HepG2 (cell line): ENCODE measurements around the gene ADRM1. TPM values are rescaled to one million over a fixed set of nuclear protein-coding genes. Genes with fewer than 3 reads are reported as not detected.

Experiments used
- ATAC-seq: fragments of 200-7000 bp; cut with Tn5 transposase; 3 replicates; pipeline ENCODE4 v1.9.1; 2020; ENCODE audit warnings: mild to moderate bottlenecking, moderate library complexity
- BruUV-seq: library from RNA; stranded (reverse); fragments of 400-500 nt; replicated peaks from 2 replicates; lab custom pipeline; 2021; lab: Mats Ljungman, UMichigan
- CTCF ChIA-PET: fragments of 300-600 bp; formaldehyde crosslinking; extraction: SDS; loops from one replicate; lab custom pipeline; 2021; ENCODE audit warnings: low total read pairs, inconsistent platforms, low intra/inter-chr PET ratio; lab: Yijun Ruan, JAX
- POLR2A ChIA-PET: fragments of 350-600 bp; sonication (Branson Sonifier 250); formaldehyde crosslinking; loops from one replicate; lab custom pipeline; 2020; ENCODE audit warnings: antibody characterized with exemption, inconsistent platforms; lab: Yijun Ruan, JAX
- DNase-seq: peaks from one replicate; pipeline ENCODE4 v3.0.0-alpha.2; 2015; ENCODE audit warnings: low spot score
- FAIRE-seq: peaks from 3 replicates; lab custom pipeline; 2011; peaks lifted over from hg19 to GRCh38; lab: Jason Lieb, UNC
- H2AFZ ChIP-seq: one replicate; pipeline ENCODE4 v1.6.1; 2011; ENCODE audit warnings: low read length, inconsistent platforms
- H3K27ac ChIP-seq: fragments of 300-600 bp; 3 replicates; pipeline ENCODE4 v1.8.0; 2011; ENCODE audit warnings: mixed run types, mild to moderate bottlenecking, mixed read lengths, low read length, inconsistent platforms; ENCODE audit not compliant: insufficient read depth; ENCODE audit errors: extremely low read length
- H3K27me3 ChIP-seq, 2 experiments: fragments of 200-600 bp in 1 of 2; 2 replicates in 1 of 2; 3 replicates in 1 of 2; pipeline versions ENCODE4 v1.6.0 to v1.8.0; 2011; ENCODE audit warnings: low read length in 2 of 2, mild to moderate bottlenecking in 2 of 2, moderate library complexity in 2 of 2, inconsistent platforms in 1 of 2; ENCODE audit not compliant: insufficient read depth in 2 of 2, control insufficient read depth in 1 of 2
- H3K36me3 ChIP-seq, 2 experiments: fragments of 200-600 bp in 1 of 2; replicated peaks in 1 of 2; 2 replicates in 1 of 2; 3 replicates in 1 of 2; pipeline versions ENCODE4 v1.5.1 to v1.8.0; 2011; ENCODE audit warnings: low read length in 2 of 2, inconsistent platforms in 1 of 2; ENCODE audit not compliant: insufficient read depth in 2 of 2, control insufficient read depth in 1 of 2
- H3K4me1 ChIP-seq: 2 replicates; pipeline ENCODE4 v1.5.1; 2012; ENCODE audit warnings: low read length, inconsistent platforms; ENCODE audit not compliant: insufficient read depth
- H3K4me2 ChIP-seq: 2 replicates; pipeline ENCODE4 v1.6.0; 2011; ENCODE audit warnings: low read depth, low read length, inconsistent platforms
- H3K4me3 ChIP-seq, 3 experiments: fragments of 200-600 bp in 1 of 3; sonication (generic), shearing (Covaris generic) in 1 of 3; replicated peaks in 1 of 3; 2 replicates each; pipeline ENCODE4 v1.5.1; 2011 to 2016; ENCODE audit warnings: low read length in 3 of 3, inconsistent platforms in 2 of 3, low read depth in 2 of 3, mild to moderate bottlenecking in 2 of 3, control low read depth in 1 of 3, mixed read lengths in 1 of 3; ENCODE audit not compliant: insufficient read depth in 1 of 3
- H3K79me2 ChIP-seq: one replicate; pipeline ENCODE4 v1.6.1; 2011; ENCODE audit warnings: low read length, inconsistent platforms; ENCODE audit not compliant: insufficient read depth
- H3K9ac ChIP-seq: 2 replicates; pipeline ENCODE4 v1.6.0; 2011; ENCODE audit warnings: mild to moderate bottlenecking, low read depth, low read length, inconsistent platforms; ENCODE audit not compliant: insufficient read depth
- H3K9me3 ChIP-seq: 2 replicates; pipeline ENCODE4 v1.5.1; 2012; ENCODE audit warnings: mild to moderate bottlenecking, low read length
- H4K20me1 ChIP-seq: 2 replicates; pipeline ENCODE4 v1.6.0; 2011; ENCODE audit warnings: inconsistent platforms, mild to moderate bottlenecking, low read length, moderate library complexity; ENCODE audit not compliant: insufficient read depth
- AGO2 ChIP-seq: fragments of 200-400 bp; formaldehyde crosslinking; optimal IDR thresholded peaks from 2 replicates; pipeline ENCODE3; 2017; ENCODE audit warnings: mild to moderate bottlenecking, low read depth, low read length, moderate library complexity
- BHLHE40 ChIP-seq: IDR thresholded peaks from 2 replicates; pipeline ENCODE4 v1.6.1; 2011; ENCODE audit warnings: low read length, improper control_type of control experiment
- HNRNPL ChIP-seq: fragments of 200-400 bp; formaldehyde crosslinking; IDR thresholded peaks from 2 replicates; pipeline ENCODE4 v1.6.1; 2017; ENCODE audit warnings: mild to moderate bottlenecking, low read depth, low read length
- NFKB2 ChIP-seq: sonication (generic); formaldehyde crosslinking; IDR thresholded peaks from 2 replicates; pipeline ENCODE4 v1.4.0; 2020; ENCODE audit warnings: missing genetic modification reagents, borderline replicate concordance
- NR2F1 ChIP-seq, 2 experiments: fragments of 450-650 bp in 1 of 2; formaldehyde crosslinking in 1 of 2; IDR thresholded peaks; 2 replicates each; pipeline versions ENCODE4 v1.5.0 to v1.6.1; 2016 to 2020; ENCODE audit warnings: mild to moderate bottlenecking in 1 of 2, missing compliant biosample characterization in 1 of 2, missing genetic modification reagents in 1 of 2, moderate library complexity in 1 of 2
- POLR2AphosphoS5 ChIP-seq: IDR thresholded peaks from 2 replicates; pipeline ENCODE4 v1.6.1; 2012; ENCODE audit warnings: low read depth, low read length
- RBFOX2 ChIP-seq: fragments of 200-400 bp; formaldehyde crosslinking; IDR thresholded peaks from 2 replicates; pipeline ENCODE4 v1.6.1; 2017; ENCODE audit warnings: low read depth, mild to moderate bottlenecking, low read length
- TEAD3 ChIP-seq: optimal IDR thresholded peaks from 2 replicates; pipeline ENCODE3; 2016; ENCODE audit warnings: borderline replicate concordance
- XRCC5 ChIP-seq: fragments of 200-400 bp; formaldehyde crosslinking; optimal IDR thresholded peaks from 2 replicates; pipeline ENCODE3; 2017; ENCODE audit warnings: mild to moderate bottlenecking, low read length
- ZC3H13 ChIP-seq: sonication (generic); formaldehyde crosslinking; IDR thresholded peaks from 2 replicates; pipeline ENCODE4 v1.8.1; 2023; ENCODE audit warnings: mild to moderate bottlenecking, missing genetic modification reagents, moderate library complexity
- ZNF101 ChIP-seq: sonication (generic); formaldehyde crosslinking; IDR thresholded peaks from 2 replicates; pipeline ENCODE4 v1.4.0; 2020; ENCODE audit warnings: mild to moderate bottlenecking, low read depth, missing genetic modification reagents, borderline replicate concordance
- ZNF253 ChIP-seq: sonication (generic); formaldehyde crosslinking; IDR thresholded peaks from 2 replicates; pipeline ENCODE4 v1.8.0; 2022; ENCODE audit warnings: mild to moderate bottlenecking, missing genetic modification reagents, borderline replicate concordance
- ZNF547 ChIP-seq: sonication (generic); formaldehyde crosslinking; IDR thresholded peaks from 2 replicates; pipeline ENCODE4 v1.5.1; 2020; ENCODE audit warnings: mild to moderate bottlenecking, missing genetic modification reagents
- ZNF687 ChIP-seq: sonication (generic); formaldehyde crosslinking; IDR thresholded peaks from 2 replicates; pipeline ENCODE4 v1.5.1; 2020; ENCODE audit warnings: mild to moderate bottlenecking, missing genetic modification reagents, moderate library complexity
- ZNF749 ChIP-seq: sonication (generic); formaldehyde crosslinking; IDR thresholded peaks from 2 replicates; pipeline ENCODE4 v1.8.0; 2022; ENCODE audit warnings: mild to moderate bottlenecking, missing genetic modification reagents, moderate library complexity, borderline replicate concordance
- ZNF768 ChIP-seq: sonication (generic); formaldehyde crosslinking; IDR thresholded peaks from 2 replicates; pipeline ENCODE4 v1.4.0; 2020; ENCODE audit warnings: missing genetic modification reagents
- ZSCAN20 ChIP-seq: sonication (generic); formaldehyde crosslinking; IDR thresholded peaks from 2 replicates; pipeline ENCODE4 v1.4.0; 2020; ENCODE audit warnings: missing genetic modification reagents, mild to moderate bottlenecking, borderline replicate concordance
- WGBS: methylation state at CpG from one replicate; pipeline ENCODE4 v1.1.6; 2017; ENCODE audit warnings: low lambda C conversion rate; 5-methylcytosine and 5-hydroxymethylcytosine counted together
- in situ Hi-C: cut with HindIII; loops from 2 replicates; pipeline ENCODE4 v1.10.0; 2017; ENCODE audit warnings: low pct_unique_long_range_greater_than_20kb; ENCODE audit not compliant: extremely low pct_ligation_motif_present
- intact Hi-C: fragments of 100-400 bp; cut with micrococcal nuclease; formaldehyde crosslinking; loops from one replicate; pipeline ENCODE4 v1.10.0; 2022; ENCODE audit not compliant: unreplicated experiment
- polyA plus RNA-seq, 8 experiments: library from polyadenylated mRNA; depleted of rRNA in 3 of 8; stranded (reverse) in 7 of 8; unstranded in 1 of 8; fragments of >200 nt; fragmentation: Illumina TruSeq in 4 of 8; extraction: Trizol in 4 of 8; gene quantifications; 2 replicates each; pipeline versions ENCODE4 v1.2.1 to v1.2.3, GENCODE V29; 2011 to 2016; ENCODE audit warnings: low read depth in 4 of 8, missing spikeins in 1 of 8, mixed read lengths in 1 of 8; ENCODE audit not compliant: insufficient read depth in 1 of 8
- total RNA-seq, 5 experiments: library from RNA; depleted of rRNA; stranded (reverse); fragments of >200 nt; fragmentation: Illumina TruSeq; extraction: Trizol; gene quantifications; 2 replicates each; pipeline ENCODE4 v1.2.3, GENCODE V29; 2016; ENCODE audit warnings: low read depth in 1 of 5
- TF ChIP-seq, protein P1 (sequence below): sonication (generic); formaldehyde crosslinking; IDR thresholded peaks from 2 replicates; pipeline ENCODE4 v1.4.0; 2020; ENCODE audit warnings: missing genetic modification reagents

ADRM1 gene
- total and polyA plus RNA-seq, 2 of the 13 experiments (the other 11 are each of a cell fraction or from before 2014, with no cell fraction given): 92.9 to 154 TPM

DNA sequence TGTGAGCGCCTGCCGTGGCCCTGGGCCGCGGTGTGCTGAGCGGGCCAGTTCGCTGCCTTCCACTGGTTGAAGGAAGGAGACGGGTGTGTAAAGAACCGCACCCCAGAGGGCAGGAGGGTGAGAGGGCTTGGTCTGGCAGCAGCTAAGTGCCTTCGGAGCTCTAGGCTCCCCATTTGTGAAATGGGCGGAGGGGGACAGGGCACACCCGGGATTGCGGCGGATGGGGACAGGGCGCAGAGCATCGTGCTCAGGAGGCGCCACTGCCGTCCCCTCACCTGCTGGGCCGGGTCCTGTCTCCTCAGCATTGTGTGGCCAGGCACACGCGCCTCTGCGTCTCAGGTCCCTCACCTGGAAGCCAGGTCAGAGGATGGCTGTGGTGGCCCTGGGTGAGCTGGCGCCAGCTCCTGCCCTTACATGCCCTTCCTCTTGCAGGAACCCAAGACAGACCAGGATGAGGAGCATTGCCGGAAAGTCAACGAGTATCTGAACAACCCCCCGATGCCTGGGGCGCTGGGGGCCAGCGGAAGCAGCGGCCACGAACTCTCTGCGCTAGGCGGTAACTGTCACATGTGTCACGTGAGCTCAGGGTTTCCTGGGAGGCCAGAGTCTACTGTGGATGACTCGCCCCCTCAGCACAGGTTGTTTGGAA lies 3.1 kb downstream of the ADRM1 start:
- POLR2A ChIA-PET: interaction anchor here (0.8 to 8.3 kb wide), 6 partner anchors 13 to 81 kb away, joined by 3 to 187 read pairs (median 4); partner anchors contain the start of genes LAMA5 and RPS21
- H4K20me1 ChIP-seq: peaks cover 25% of the 10 kb centered on the region
- H3K36me3 ChIP-seq: peaks cover 36 to 63% of the 10 kb centered on the region in 2 experiments
- peak overlapping the region; percentile 99; the same call in 1 of the 2 replicates for H3K4me2 ChIP-seq
- DNase-seq (no peak), FAIRE-seq (no peak), ATAC-seq (no peak)
- intact Hi-C loops: no loop called here
- H3K4me1 ChIP-seq: peaks cover 31% of the 10 kb centered on the region
- WGBS: 93% methylated on average over 33 of the region's 33 CpGs
- in situ Hi-C loops: no loop called here
- H3K27ac ChIP-seq: peak overlapping the region; percentile 97
- H3K9ac ChIP-seq: 0 out of 2 replicates have a peak overlapping the region, but pooled peaks have one; percentile 91
- H3K9me3 ChIP-seq: no peaks in the 10 kb centered on the region
- no peak overlapping the region for H2AFZ ChIP-seq
- H3K4me3 ChIP-seq: peak overlapping the region in 1 of 3 experiments; percentile 93; a peak in 1 of 6 replicates
- BruUV-seq: no TSS peak
- peaks cover 32% of the 10 kb centered on the region for H3K79me2 ChIP-seq
- CTCF ChIA-PET: interaction anchor here (2.0 kb wide), 1 partner anchor 77 kb away, joined by 4 read pairs; no protein-coding TSS in a partner anchor
- no peaks in the 10 kb centered on the region; a peak in 1 of 5 replicates for H3K27me3 ChIP-seq
- TF ChIP-seq, protein P1, sequence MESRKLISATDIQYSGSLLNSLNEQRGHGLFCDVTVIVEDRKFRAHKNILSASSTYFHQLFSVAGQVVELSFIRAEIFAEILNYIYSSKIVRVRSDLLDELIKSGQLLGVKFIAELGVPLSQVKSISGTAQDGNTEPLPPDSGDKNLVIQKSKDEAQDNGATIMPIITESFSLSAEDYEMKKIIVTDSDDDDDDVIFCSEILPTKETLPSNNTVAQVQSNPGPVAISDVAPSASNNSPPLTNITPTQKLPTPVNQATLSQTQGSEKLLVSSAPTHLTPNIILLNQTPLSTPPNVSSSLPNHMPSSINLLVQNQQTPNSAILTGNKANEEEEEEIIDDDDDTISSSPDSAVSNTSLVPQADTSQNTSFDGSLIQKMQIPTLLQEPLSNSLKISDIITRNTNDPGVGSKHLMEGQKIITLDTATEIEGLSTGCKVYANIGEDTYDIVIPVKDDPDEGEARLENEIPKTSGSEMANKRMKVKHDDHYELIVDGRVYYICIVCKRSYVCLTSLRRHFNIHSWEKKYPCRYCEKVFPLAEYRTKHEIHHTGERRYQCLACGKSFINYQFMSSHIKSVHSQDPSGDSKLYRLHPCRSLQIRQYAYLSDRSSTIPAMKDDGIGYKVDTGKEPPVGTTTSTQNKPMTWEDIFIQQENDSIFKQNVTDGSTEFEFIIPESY (CRISPR knock-in tag): peak; percentile 98
- TF ChIP-seq NR2F1 (CRISPR knock-in tag; IDR thresholded peaks at IDR 0.05): no peak
- TF ChIP-seq NFKB2 (CRISPR knock-in tag): no peak
- TF ChIP-seq ZSCAN20: no peak
- TF ChIP-seq ZNF101 (CRISPR knock-in tag): no peak
- 0 out of 2 replicates have a peak, but pooled peaks have one; percentile 28 for TF ChIP-seq ZNF687
- TF ChIP-seq BHLHE40: 0 out of 2 replicates have a peak, but pooled peaks have one; percentile 11
- no peak for TF ChIP-seq XRCC5
- TF ChIP-seq ZNF768 (CRISPR knock-in tag): 0 out of 2 replicates have a peak, but pooled peaks have one; percentile 39
- TF ChIP-seq HNRNPL: no peak
- 0 out of 2 replicates have a peak, but pooled peaks have one; percentile 22 for TF ChIP-seq ZNF547 (CRISPR knock-in tag)
- peak; percentile 33; the same call in 1 of the 2 replicates for TF ChIP-seq POLR2AphosphoS5
- peak; percentile 14 for TF ChIP-seq TEAD3 (CRISPR knock-in tag)
- TF ChIP-seq ZC3H13 (CRISPR knock-in tag): 0 out of 2 replicates have a peak, but pooled peaks have one; percentile 3
- peak; percentile 84 for TF ChIP-seq AGO2
- peak; percentile 50 for TF ChIP-seq RBFOX2
- 0 out of 2 replicates have a peak, but pooled peaks have one; percentile 45 for TF ChIP-seq ZNF749 (CRISPR knock-in tag)
- TF ChIP-seq ZNF253 (CRISPR knock-in tag): 0 out of 2 replicates have a peak, but pooled peaks have one; percentile 39
